Measurements from ENCODE around the gene CENPP.

CENPP gene

GRCh38 chr9:92507496-92507895 is 181.7 kb downstream of the CENPP start:
- intact Hi-C loops (cut with DNase I; ENCODE audit: low total_unique reads): no loop called here
- Histone ChIP-seq H3K9me3 (no peaks in the 10 kb centered on the region), H3K4me3 (no peak overlapping the region), H3K4me1 (peaks cover 0 to 67% (median 46%) of the 10 kb centered on the region in 4 donors), H3K36me3 (no peaks in the 10 kb centered on the region), H3K27ac (peak overlapping the region; percentile 83 to 91), H3K27me3 (no peaks in the 10 kb centered on the region)
- no peak for TF ChIP-seq CTCF (IDR thresholded peaks at IDR 0.05)
- DNase-seq: no peak

GRCh38 chr9:92508018-92508820 is 182.5 kb downstream of the CENPP start:
- peaks cover 0 to 74% (median 52%) of the 10 kb centered on the region in 4 donors for H3K4me1 ChIP-seq
- no peak overlapping the region for H3K4me3 ChIP-seq
- intact Hi-C loops (cut with DNase I; ENCODE audit: low total_unique reads): no loop called here
- peak overlapping the region; percentile 83 to 91 for H3K27ac ChIP-seq
- DNase-seq: peak in 1 of 2 donors; percentile 73
- no peak for TF ChIP-seq CTCF (IDR thresholded peaks at IDR 0.05)
- no peaks in the 10 kb centered on the region for H3K36me3 ChIP-seq
- H3K9me3 ChIP-seq: no peaks in the 10 kb centered on the region
- no peaks in the 10 kb centered on the region for H3K27me3 ChIP-seq

GRCh38 chr9:92509050-92509449 is 183.3 kb downstream of the CENPP start:
- H3K4me3 ChIP-seq: no peak overlapping the region
- H3K36me3 ChIP-seq: no peaks in the 10 kb centered on the region
- peaks cover 0 to 75% (median 50%) of the 10 kb centered on the region in 4 donors for H3K4me1 ChIP-seq
- no peaks in the 10 kb centered on the region for H3K9me3 ChIP-seq
- no peak for DNase-seq
- H3K27ac ChIP-seq: peak overlapping the region; percentile 83 to 91
- no peaks in the 10 kb centered on the region for H3K27me3 ChIP-seq
- TF ChIP-seq CTCF (IDR thresholded peaks at IDR 0.05): no peak
- intact Hi-C loops (cut with DNase I; ENCODE audit: low total_unique reads): no loop called here

GRCh38 chr9:92510747-92511146 is 185.0 kb downstream of the CENPP start:
- Histone ChIP-seq H3K27ac (peak overlapping the region; percentile 65 to 70), H3K27me3 (no peaks in the 10 kb centered on the region), H3K4me1 (peaks cover 0 to 58% (median 36%) of the 10 kb centered on the region in 4 donors), H3K36me3 (peaks cover 0 to 8% (median 5%) of the 10 kb centered on the region in 3 donors), H3K4me3 (no peak overlapping the region), H3K9me3 (no peaks in the 10 kb centered on the region)
- DNase-seq: no peak
- TF ChIP-seq CTCF (IDR thresholded peaks at IDR 0.05): no peak
- intact Hi-C loops (cut with DNase I; ENCODE audit: low total_unique reads): no loop called here

GRCh38 chr9:92512622-92513021 is 186.9 kb downstream of the CENPP start:
- Histone ChIP-seq H3K36me3 (peaks cover 14 to 16% (median 14%) of the 10 kb centered on the region in 3 donors), H3K9me3 (no peaks in the 10 kb centered on the region), H3K4me3 (no peak overlapping the region), H3K27ac (peak overlapping the region; percentile 65 to 70), H3K27me3 (no peaks in the 10 kb centered on the region), H3K4me1 (peaks cover 0 to 39% (median 22%) of the 10 kb centered on the region in 4 donors)
- intact Hi-C loops (cut with DNase I; ENCODE audit: low total_unique reads): no loop called here
- no peak for DNase-seq
- no peak for TF ChIP-seq CTCF (IDR thresholded peaks at IDR 0.05)
